Neural cell (in vitro differentiated cells): ENCODE results near the gene ARIH1. TPM values are rescaled to one million over a fixed set of nuclear protein-coding genes. Genes with fewer than 3 reads are reported as not detected.
A peak's percentile ranks its signal among the peaks of the same experiment; 100 is the strongest.

Experiments
- H2AFZ ChIP-seq: fragments of 200-600, 300-800 bp; sonication (generic), shearing (Covaris generic); 2 replicates; pipeline ENCODE4 v1.6.0; 2014; ENCODE audit warnings: low read depth, mild to moderate bottlenecking, antibody characterized with exemption, low read length, moderate library complexity
- H3F3A ChIP-seq: fragments of 200-600 bp; shearing (Covaris generic); 2 replicates; pipeline ENCODE4 v1.6.1; 2016; ENCODE audit warnings: mild to moderate bottlenecking, moderate library complexity, mixed read lengths, antibody characterized with exemption, low read length; ENCODE audit not compliant: insufficient read depth, poor library complexity, severe bottlenecking
- H3K27ac ChIP-seq: fragments of 200-600, 300-800 bp; sonication (generic), shearing (Covaris generic); 2 replicates; pipeline ENCODE4 v1.5.1; 2014; ENCODE audit warnings: mild to moderate bottlenecking, low read length, moderate library complexity
- H3K27me3 ChIP-seq: fragments of 300-800, 200-600 bp; sonication (generic), shearing (Covaris generic); 2 replicates; pipeline ENCODE4 v1.6.0; 2014; ENCODE audit warnings: mild to moderate bottlenecking, low read depth, low read length, moderate library complexity; ENCODE audit not compliant: insufficient read depth
- H3K36me3 ChIP-seq: fragments of 300-800, 200-600 bp; sonication (generic), shearing (Covaris generic); 2 replicates; pipeline ENCODE4 v1.5.1; 2014; ENCODE audit warnings: mild to moderate bottlenecking, antibody characterized with exemption, low read length, moderate library complexity; ENCODE audit not compliant: insufficient read depth
- H3K4me2 ChIP-seq: fragments of 300-800, 200-600 bp; sonication (generic), shearing (Covaris generic); 2 replicates; pipeline ENCODE4 v1.6.0; 2014; ENCODE audit warnings: mild to moderate bottlenecking, low read length
- H3K4me3 ChIP-seq: fragments of 300-800, 200-600 bp; sonication (generic), shearing (Covaris generic); 2 replicates; pipeline ENCODE4 v1.5.1; 2014; ENCODE audit warnings: mild to moderate bottlenecking, low read length, moderate library complexity
- H3K79me2 ChIP-seq: fragments of 200-600 bp; shearing (Covaris generic); replicated peaks from 2 replicates; pipeline ENCODE4 v1.6.0; 2014; ENCODE audit warnings: mild to moderate bottlenecking, low read length, moderate library complexity; ENCODE audit not compliant: insufficient read depth
- H3K9ac ChIP-seq: fragments of 300-800, 200-600 bp; sonication (generic), shearing (Covaris generic); 2 replicates; pipeline ENCODE4 v1.6.1; 2016; ENCODE audit warnings: mild to moderate bottlenecking, low read length, mixed read lengths
- H3K9me2 ChIP-seq: fragments of 200-600 bp; shearing (Covaris generic); 2 replicates; pipeline ENCODE4 v1.6.1; 2016; ENCODE audit warnings: mild to moderate bottlenecking, low read length, mixed read lengths; ENCODE audit not compliant: insufficient read depth
- H3K9me3 ChIP-seq: fragments of 200-600, 300-800 bp; sonication (generic), shearing (Covaris generic); 2 replicates; pipeline ENCODE4 v1.6.1; 2016; ENCODE audit warnings: mild to moderate bottlenecking, mixed run types, low read length, moderate library complexity, mixed read lengths
- H4K20me1 ChIP-seq: fragments of 200-600 bp; shearing (Covaris generic); 2 replicates; pipeline ENCODE4 v1.6.1; 2016; ENCODE audit warnings: mild to moderate bottlenecking, mixed run types; ENCODE audit not compliant: insufficient read depth
- EP300 ChIP-seq: fragments of 450-650 bp; conservative IDR thresholded peaks from 2 replicates; pipeline ENCODE4 v1.6.1; 2014; ENCODE audit warnings: antibody characterized with exemption, mild to moderate bottlenecking, moderate library complexity; ENCODE audit not compliant: poor library complexity, severe bottlenecking
- EZH2 ChIP-seq: fragments of 200-600, 300-800 bp; shearing (Covaris generic), sonication (generic); IDR thresholded peaks from 2 replicates; pipeline ENCODE4 v1.6.1; 2014; ENCODE audit warnings: antibody characterized with exemption, low read length, borderline replicate concordance, mild to moderate bottlenecking; ENCODE audit not compliant: insufficient read depth, poor library complexity, severe bottlenecking
- MXI1 ChIP-seq: fragments of 450-650 bp; conservative IDR thresholded peaks from 2 replicates; pipeline ENCODE4 v1.6.1; 2014; ENCODE audit warnings: antibody characterized with exemption, mild to moderate bottlenecking; ENCODE audit not compliant: poor library complexity, severe bottlenecking
- POLR2AphosphoS5 ChIP-seq: IDR thresholded peaks from 2 replicates; pipeline ENCODE4 v1.6.1; 2012
- RAD21 ChIP-seq: fragments of 450-650 bp; conservative IDR thresholded peaks from 2 replicates; pipeline ENCODE4 v1.6.1; 2014; ENCODE audit warnings: antibody characterized with exemption, mild to moderate bottlenecking, moderate library complexity
- SMC3 ChIP-seq: fragments of 450-650 bp; conservative IDR thresholded peaks from 2 replicates; pipeline ENCODE4 v1.6.1; 2014; ENCODE audit warnings: antibody characterized with exemption, mild to moderate bottlenecking, moderate library complexity; ENCODE audit not compliant: poor library complexity
- TAF1 ChIP-seq: IDR thresholded peaks from 2 replicates; pipeline ENCODE4 v1.6.1; 2012; ENCODE audit warnings: low read depth
- polyA plus RNA-seq: library from polyadenylated mRNA; depleted of rRNA; stranded (reverse); fragments of >200 nt; gene quantifications from 2 replicates; pipeline ENCODE4 v1.2.3, GENCODE V29; 2014
- TF ChIP-seq, protein P1 (sequence below): IDR thresholded peaks from 2 replicates; pipeline ENCODE4 v1.6.1; 2012; ENCODE audit warnings: borderline replicate concordance
- TF ChIP-seq, protein P2 (sequence below): fragments of 450-650 bp; IDR thresholded peaks from 2 replicates; pipeline ENCODE4 v1.5.1; 2014; ENCODE audit warnings: antibody characterized with exemption, mild to moderate bottlenecking, moderate library complexity; ENCODE audit not compliant: poor library complexity, severe bottlenecking

ARIH1 gene
- polyA plus RNA-seq, 1 donor from 2014 or later, result 72.1 TPM

DNA sequence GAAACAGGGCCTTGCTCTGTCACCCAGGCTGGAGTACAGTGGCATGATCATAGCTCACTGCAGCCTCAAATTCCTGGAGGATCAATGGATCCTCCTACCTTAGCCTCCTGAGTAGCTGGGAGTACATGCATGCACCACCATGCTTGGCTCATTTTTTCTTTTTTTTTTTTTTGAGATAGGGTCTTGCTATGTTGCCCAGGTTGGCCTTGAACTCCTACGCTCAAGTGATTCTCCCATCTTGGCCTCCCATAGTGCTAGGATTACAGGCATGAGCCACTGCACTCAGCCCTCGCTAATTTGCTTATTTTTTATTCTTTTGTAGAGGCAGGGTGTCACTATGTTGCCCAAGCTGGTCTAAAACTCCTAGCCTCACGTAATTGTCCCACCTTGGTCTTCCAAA is 6.0 kb upstream of the ARIH1 start:
- H3K27me3 ChIP-seq, result no peaks in the 10 kb centered on the region
- H3K9me2 ChIP-seq, result no peaks in the 10 kb centered on the region
- no peak overlapping the region for H3K4me3 ChIP-seq
- no peak overlapping the region for H3K27ac ChIP-seq
- H3F3A ChIP-seq, result no peaks in the 10 kb centered on the region
- H3K9me3 ChIP-seq, result no peaks in the 10 kb centered on the region
- H3K79me2 ChIP-seq, result no peaks in the 10 kb centered on the region
- no peak overlapping the region for H3K9ac ChIP-seq
- no peak overlapping the region for H2AFZ ChIP-seq
- no peak overlapping the region for H3K4me2 ChIP-seq
- H3K36me3 ChIP-seq, result no peaks in the 10 kb centered on the region
- H4K20me1 ChIP-seq, result no peaks in the 10 kb centered on the region
- no peak for TF ChIP-seq RAD21
- TF ChIP-seq, protein P1, sequence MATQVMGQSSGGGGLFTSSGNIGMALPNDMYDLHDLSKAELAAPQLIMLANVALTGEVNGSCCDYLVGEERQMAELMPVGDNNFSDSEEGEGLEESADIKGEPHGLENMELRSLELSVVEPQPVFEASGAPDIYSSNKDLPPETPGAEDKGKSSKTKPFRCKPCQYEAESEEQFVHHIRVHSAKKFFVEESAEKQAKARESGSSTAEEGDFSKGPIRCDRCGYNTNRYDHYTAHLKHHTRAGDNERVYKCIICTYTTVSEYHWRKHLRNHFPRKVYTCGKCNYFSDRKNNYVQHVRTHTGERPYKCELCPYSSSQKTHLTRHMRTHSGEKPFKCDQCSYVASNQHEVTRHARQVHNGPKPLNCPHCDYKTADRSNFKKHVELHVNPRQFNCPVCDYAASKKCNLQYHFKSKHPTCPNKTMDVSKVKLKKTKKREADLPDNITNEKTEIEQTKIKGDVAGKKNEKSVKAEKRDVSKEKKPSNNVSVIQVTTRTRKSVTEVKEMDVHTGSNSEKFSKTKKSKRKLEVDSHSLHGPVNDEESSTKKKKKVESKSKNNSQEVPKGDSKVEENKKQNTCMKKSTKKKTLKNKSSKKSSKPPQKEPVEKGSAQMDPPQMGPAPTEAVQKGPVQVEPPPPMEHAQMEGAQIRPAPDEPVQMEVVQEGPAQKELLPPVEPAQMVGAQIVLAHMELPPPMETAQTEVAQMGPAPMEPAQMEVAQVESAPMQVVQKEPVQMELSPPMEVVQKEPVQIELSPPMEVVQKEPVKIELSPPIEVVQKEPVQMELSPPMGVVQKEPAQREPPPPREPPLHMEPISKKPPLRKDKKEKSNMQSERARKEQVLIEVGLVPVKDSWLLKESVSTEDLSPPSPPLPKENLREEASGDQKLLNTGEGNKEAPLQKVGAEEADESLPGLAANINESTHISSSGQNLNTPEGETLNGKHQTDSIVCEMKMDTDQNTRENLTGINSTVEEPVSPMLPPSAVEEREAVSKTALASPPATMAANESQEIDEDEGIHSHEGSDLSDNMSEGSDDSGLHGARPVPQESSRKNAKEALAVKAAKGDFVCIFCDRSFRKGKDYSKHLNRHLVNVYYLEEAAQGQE, result no peak
- no peak for TF ChIP-seq SMC3
- no peak for TF ChIP-seq TAF1
- TF ChIP-seq POLR2AphosphoS5, result no peak
- no peak for TF ChIP-seq MXI1
- no peak for TF ChIP-seq EZH2
- no peak for TF ChIP-seq EP300

DNA sequence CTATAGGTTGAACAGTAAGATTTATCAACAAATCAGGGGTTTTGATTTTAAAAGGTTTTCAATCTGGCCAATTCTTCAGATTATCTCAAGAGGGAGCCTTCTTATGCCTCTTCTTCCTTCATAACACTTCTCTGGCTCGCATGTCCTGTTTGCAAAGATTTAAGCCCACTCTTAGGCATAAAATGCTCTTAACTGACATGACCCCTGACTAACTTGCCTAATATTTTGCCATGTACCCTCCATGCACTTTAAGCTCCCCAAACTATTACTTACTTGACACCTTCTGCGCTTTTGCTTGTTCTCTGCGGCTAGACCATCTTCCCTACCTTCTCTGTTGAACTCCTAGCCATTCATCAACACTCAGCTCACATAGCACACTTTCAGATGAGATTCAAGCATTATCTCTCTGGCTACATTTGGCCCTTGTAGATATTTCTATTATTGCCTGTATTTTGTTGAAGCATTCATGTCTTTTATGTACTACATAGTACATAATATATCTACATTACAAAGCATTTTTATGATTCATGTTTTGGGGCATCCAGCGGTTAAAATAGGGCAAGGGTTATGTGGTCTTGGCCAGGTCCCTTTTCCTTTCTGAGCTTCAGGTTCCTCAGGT is 1.0 kb upstream of the ARIH1 start:
- Histone ChIP-seq H3K9ac (peak overlapping the region; percentile 100), H3K9me3 (no peaks in the 10 kb centered on the region), H4K20me1 (peaks cover 22% of the 10 kb centered on the region), H3K79me2 (peaks cover 38% of the 10 kb centered on the region), H3K9me2 (no peaks in the 10 kb centered on the region), H3K4me3 (peak overlapping the region; percentile 69), H3K27ac (peak overlapping the region; percentile 100), H3K4me2 (peak overlapping the region; percentile 77), H3K27me3 (no peaks in the 10 kb centered on the region), H3F3A (peaks cover 5% of the 10 kb centered on the region), H2AFZ (peak overlapping the region; percentile 100), H3K36me3 (no peaks in the 10 kb centered on the region)
- TF ChIP-seq, protein P1, result no peak
- no peak for TF ChIP-seq MXI1
- TF ChIP-seq, protein P2, sequence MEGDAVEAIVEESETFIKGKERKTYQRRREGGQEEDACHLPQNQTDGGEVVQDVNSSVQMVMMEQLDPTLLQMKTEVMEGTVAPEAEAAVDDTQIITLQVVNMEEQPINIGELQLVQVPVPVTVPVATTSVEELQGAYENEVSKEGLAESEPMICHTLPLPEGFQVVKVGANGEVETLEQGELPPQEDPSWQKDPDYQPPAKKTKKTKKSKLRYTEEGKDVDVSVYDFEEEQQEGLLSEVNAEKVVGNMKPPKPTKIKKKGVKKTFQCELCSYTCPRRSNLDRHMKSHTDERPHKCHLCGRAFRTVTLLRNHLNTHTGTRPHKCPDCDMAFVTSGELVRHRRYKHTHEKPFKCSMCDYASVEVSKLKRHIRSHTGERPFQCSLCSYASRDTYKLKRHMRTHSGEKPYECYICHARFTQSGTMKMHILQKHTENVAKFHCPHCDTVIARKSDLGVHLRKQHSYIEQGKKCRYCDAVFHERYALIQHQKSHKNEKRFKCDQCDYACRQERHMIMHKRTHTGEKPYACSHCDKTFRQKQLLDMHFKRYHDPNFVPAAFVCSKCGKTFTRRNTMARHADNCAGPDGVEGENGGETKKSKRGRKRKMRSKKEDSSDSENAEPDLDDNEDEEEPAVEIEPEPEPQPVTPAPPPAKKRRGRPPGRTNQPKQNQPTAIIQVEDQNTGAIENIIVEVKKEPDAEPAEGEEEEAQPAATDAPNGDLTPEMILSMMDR, result peak; percentile 54
